ENCODE results near the gene C18orf63. TPM values are rescaled to one million over a fixed set of nuclear protein-coding genes. Genes with fewer than 3 reads are reported as not detected.
A peak's percentile ranks its signal among the peaks of the same experiment; 100 is the strongest.

C18orf63 gene
- total RNA-seq, 2 experiments from 2014 or later: not detected

DNA sequence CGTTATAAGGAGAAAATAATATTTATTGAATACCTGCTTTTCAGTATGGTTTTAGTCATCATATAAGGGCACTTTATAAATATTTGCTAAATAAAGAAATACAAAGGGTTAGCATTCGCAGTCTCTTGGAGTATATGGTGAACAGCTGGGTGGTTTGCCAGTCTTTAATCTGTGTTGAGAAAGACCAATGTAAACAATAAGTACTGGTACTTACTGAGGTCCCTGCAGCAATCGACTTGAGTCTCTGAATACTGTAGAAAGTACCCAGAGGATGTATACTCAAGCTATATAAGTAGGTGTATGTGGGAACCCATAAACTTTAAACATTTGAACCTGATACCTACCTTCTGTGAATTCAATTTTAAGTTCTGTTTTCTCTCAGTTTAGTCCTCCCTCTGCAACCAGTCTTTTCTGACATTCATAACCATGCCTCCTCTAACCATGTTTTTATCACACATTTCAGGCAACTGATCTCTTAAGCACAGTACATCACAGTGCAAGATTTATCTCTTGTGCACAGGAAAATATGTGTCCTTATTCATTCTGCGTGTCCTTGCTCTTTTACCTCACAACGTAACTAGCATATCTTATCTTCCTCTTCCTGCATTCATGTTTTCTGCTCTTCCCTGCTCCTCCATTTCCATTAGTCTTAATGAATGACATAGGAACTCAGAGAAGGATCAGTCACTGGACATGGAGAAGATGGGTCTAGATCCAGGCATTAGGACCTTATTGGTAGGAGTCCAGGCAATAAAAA lies 21.7 kb downstream of the C18orf63 start:
- Mint-ChIP-seq H3K27me3 (peaks cover 10% of the 10 kb centered on the region), H3K4me3 (no peak overlapping the region), H3K9me3 (no peaks in the 10 kb centered on the region), H3K36me3 (ENCODE audit: low read depth) (no peaks in the 10 kb centered on the region), H3K27ac (no peak overlapping the region), H3K4me1 (ENCODE audit: low read depth) (no peaks in the 10 kb centered on the region)
- Histone ChIP-seq H3K4me3 (ENCODE audit: low read length) (no peak overlapping the region), H3K4me1 (ENCODE audit: insufficient read depth, low read length) (no peaks in the 10 kb centered on the region), H3K27me3 (ENCODE audit: control insufficient read depth in 1 of 2, insufficient read depth in 2 of 2, low read length in 2 of 2) (peaks cover 0 to 8% of the 10 kb centered on the region in 2 experiments), H3K9me3 (ENCODE audit: control insufficient read depth in 1 of 2, insufficient read depth in 1 of 2, low read length in 2 of 2) (no peaks in the 10 kb centered on the region), H3K27ac (ENCODE audit: low read depth in 1 of 2, low read length in 2 of 2) (no peak overlapping the region), H3K36me3 (ENCODE audit: insufficient read depth, low read length) (no peaks in the 10 kb centered on the region)
- CTCF ChIA-PET: no interaction called here
- DNase-seq (no peak), ATAC-seq (ENCODE audit: poor library complexity) (no peak)
- TF ChIP-seq, protein P1, sequence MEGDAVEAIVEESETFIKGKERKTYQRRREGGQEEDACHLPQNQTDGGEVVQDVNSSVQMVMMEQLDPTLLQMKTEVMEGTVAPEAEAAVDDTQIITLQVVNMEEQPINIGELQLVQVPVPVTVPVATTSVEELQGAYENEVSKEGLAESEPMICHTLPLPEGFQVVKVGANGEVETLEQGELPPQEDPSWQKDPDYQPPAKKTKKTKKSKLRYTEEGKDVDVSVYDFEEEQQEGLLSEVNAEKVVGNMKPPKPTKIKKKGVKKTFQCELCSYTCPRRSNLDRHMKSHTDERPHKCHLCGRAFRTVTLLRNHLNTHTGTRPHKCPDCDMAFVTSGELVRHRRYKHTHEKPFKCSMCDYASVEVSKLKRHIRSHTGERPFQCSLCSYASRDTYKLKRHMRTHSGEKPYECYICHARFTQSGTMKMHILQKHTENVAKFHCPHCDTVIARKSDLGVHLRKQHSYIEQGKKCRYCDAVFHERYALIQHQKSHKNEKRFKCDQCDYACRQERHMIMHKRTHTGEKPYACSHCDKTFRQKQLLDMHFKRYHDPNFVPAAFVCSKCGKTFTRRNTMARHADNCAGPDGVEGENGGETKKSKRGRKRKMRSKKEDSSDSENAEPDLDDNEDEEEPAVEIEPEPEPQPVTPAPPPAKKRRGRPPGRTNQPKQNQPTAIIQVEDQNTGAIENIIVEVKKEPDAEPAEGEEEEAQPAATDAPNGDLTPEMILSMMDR (IDR thresholded peaks at IDR 0.05): no peak
- intact Hi-C loops (cut with DNase I, micrococcal nuclease): loop anchor here in 1 of 2 experiments (5.0 kb wide), 1 partner anchor 95 kb away; no protein-coding TSS in a partner anchor
- POLR2A ChIA-PET: no interaction called here

- H3K27me3 Mint-ChIP-seq: peaks cover 10% of the 10 kb centered on the region
- Histone ChIP-seq H3K4me3 (ENCODE audit: low read length) (no peak overlapping the region), H3K27ac (ENCODE audit: low read depth in 1 of 2, low read length in 2 of 2) (no peak overlapping the region), H3K9me3 (ENCODE audit: control insufficient read depth in 1 of 2, insufficient read depth in 1 of 2, low read length in 2 of 2) (no peaks in the 10 kb centered on the region), H3K4me1 (ENCODE audit: insufficient read depth, low read length) (no peaks in the 10 kb centered on the region), H3K27me3 (ENCODE audit: control insufficient read depth in 1 of 2, insufficient read depth in 2 of 2, low read length in 2 of 2) (peaks cover 0 to 6% of the 10 kb centered on the region in 2 experiments), H3K36me3 (ENCODE audit: insufficient read depth, low read length) (no peaks in the 10 kb centered on the region)
- H3K9me3 Mint-ChIP-seq: no peaks in the 10 kb centered on the region
- H3K4me3 Mint-ChIP-seq: no peak overlapping the region
- H3K4me1 Mint-ChIP-seq (ENCODE audit: low read depth): no peaks in the 10 kb centered on the region
- no peak overlapping the region for H3K27ac Mint-ChIP-seq
- intact Hi-C loops (cut with DNase I, micrococcal nuclease): loop anchor here in 1 of 2 experiments (5.0 kb wide), 1 partner anchor 96 kb away; no protein-coding TSS in a partner anchor
- TF ChIP-seq, protein P1 (IDR thresholded peaks at IDR 0.05): no peak
- POLR2A ChIA-PET: no interaction called here
- CTCF ChIA-PET: no interaction called here
- no peaks in the 10 kb centered on the region for H3K36me3 Mint-ChIP-seq (ENCODE audit: low read depth)
- ATAC-seq (ENCODE audit: poor library complexity): no peak
- no peak for DNase-seq
These were observed 22.3 kb downstream of the C18orf63 start for GRCh38 chr18:74337912-74338309.

- no peak overlapping the region for H3K27ac ChIP-seq (ENCODE audit: low read depth in 1 of 2, low read length in 2 of 2)
- no peak overlapping the region for H3K27ac Mint-ChIP-seq
- H3K4me3 ChIP-seq (ENCODE audit: low read length): no peak overlapping the region
- TF ChIP-seq, protein P1 (IDR thresholded peaks at IDR 0.05): peak; percentile 74
- H3K4me1 Mint-ChIP-seq (ENCODE audit: low read depth): no peaks in the 10 kb centered on the region
- DNase-seq (peak in 7 of 14 experiments; percentile 5 to 74 (median 50)), ATAC-seq (ENCODE audit: poor library complexity) (no peak)
- no peaks in the 10 kb centered on the region for H3K36me3 ChIP-seq (ENCODE audit: insufficient read depth, low read length)
- no peak overlapping the region for H3K4me3 Mint-ChIP-seq
- no peaks in the 10 kb centered on the region for H3K4me1 ChIP-seq (ENCODE audit: insufficient read depth, low read length)
- H3K27me3 Mint-ChIP-seq: peaks cover 10% of the 10 kb centered on the region
- H3K9me3 ChIP-seq (ENCODE audit: control insufficient read depth in 1 of 2, insufficient read depth in 1 of 2, low read length in 2 of 2): no peaks in the 10 kb centered on the region
- intact Hi-C loops (cut with DNase I, micrococcal nuclease): loop anchor here (1.0 to 2.0 kb wide), 2 partner anchors 146 to 302 kb away; no protein-coding TSS in a partner anchor
- H3K9me3 Mint-ChIP-seq: no peaks in the 10 kb centered on the region
- ChIA-PET POLR2A (interaction anchor here (0.9 to 1.6 kb wide), 4 partner anchors 11 to 158 kb away, joined by 3 to 5 read pairs (median 4); no protein-coding TSS in a partner anchor), CTCF (interaction anchor here (0.6 to 1.9 kb wide), 13 partner anchors 9 to 302 kb away, joined by 3 to 12 read pairs (median 5); no protein-coding TSS in a partner anchor)
- H3K36me3 Mint-ChIP-seq (ENCODE audit: low read depth): no peaks in the 10 kb centered on the region
- H3K27me3 ChIP-seq (ENCODE audit: control insufficient read depth in 1 of 2, insufficient read depth in 2 of 2, low read length in 2 of 2): peaks cover 0 to 6% of the 10 kb centered on the region in 2 experiments
These were observed 26.9 kb downstream of the C18orf63 start for GRCh38 chr18:74342416-74343043.
